Effector memory CD8-positive, alpha-beta T cell (primary cell): ENCODE measurements around the gene LAMP1.
"Not testable (repeated sequence)": the region's sequence is repeated elsewhere in the genome, so short reads cannot be mapped to it uniquely, and the experiment has no call there.

ENCODE experiments used
- ATAC-seq: fragments of 150-1000 bp; cut with Tn5 transposase; replicated peaks from 2 replicates; pipeline ENCODE4 v1.10.0; 2021; ENCODE audit warnings: mild to moderate bottlenecking, moderate library complexity
- DNase-seq, 3 experiments: peaks; one replicate each; pipeline ENCODE4 v3.0.0; 2021
- H3K27ac Mint-ChIP-seq, 2 donors: one replicate each; pipeline ENCODE4 v1.8.0; 2022; ENCODE audit warnings: mild to moderate bottlenecking in 2 of 2, mixed read lengths in 2 of 2, moderate library complexity in 2 of 2
- H3K27me3 Mint-ChIP-seq, 2 donors: one replicate each; pipeline ENCODE4 v1.8.0; 2022; ENCODE audit warnings: mixed read lengths in 2 of 2
- H3K36me3 Mint-ChIP-seq: one replicate; pipeline ENCODE4 v1.8.0; 2022; ENCODE audit warnings: mild to moderate bottlenecking, moderate library complexity, mixed read lengths; ENCODE audit not compliant: insufficient read depth
- H3K4me1 Mint-ChIP-seq, 2 donors: one replicate each; pipeline ENCODE4 v1.8.0; 2022; ENCODE audit warnings: low read depth in 2 of 2, mixed read lengths in 2 of 2
- H3K4me3 Mint-ChIP-seq, 2 donors: one replicate each; pipeline ENCODE4 v1.8.0; 2022; ENCODE audit warnings: mild to moderate bottlenecking in 2 of 2, mixed read lengths in 2 of 2, moderate library complexity in 2 of 2
- H3K9me3 Mint-ChIP-seq, 2 donors: one replicate each; pipeline ENCODE4 v1.8.0; 2022; ENCODE audit warnings: mixed read lengths in 2 of 2

LAMP1 gene

GRCh38 chr13:113371701-113372100 is 74.7 kb downstream of the LAMP1 start:
- not testable (repeated sequence) for H3K9me3 Mint-ChIP-seq, H3K36me3 Mint-ChIP-seq, H3K27ac Mint-ChIP-seq, DNase-seq, H3K4me1 Mint-ChIP-seq, H3K4me3 Mint-ChIP-seq, ATAC-seq
- peaks cover 19 to 45% of the 10 kb centered on the region in 2 donors for H3K27me3 Mint-ChIP-seq
